Pancreas (tissue), 10 donors: Measurements from ENCODE around the gene CA9. TPM values are rescaled to one million over a fixed set of nuclear protein-coding genes. Genes with fewer than 3 reads are reported as not detected.
"Not testable (repeated sequence)": the region's sequence is repeated elsewhere in the genome, so short reads cannot be mapped to it uniquely, and the experiment has no call there.

ENCODE experiments used
- ATAC-seq, 4 donors: fragments of 200-7000 bp; cut with Tn5 transposase; one replicate each; pipeline versions ENCODE4 v1.8.0 to v1.9.1; 2020; ENCODE audit warnings: mild to moderate bottlenecking in 4 of 4, moderate library complexity in 4 of 4
- DNase-seq, 6 donors: peaks; one replicate each; pipeline ENCODE4 v3.0.0-alpha.2; 2020
- FAIRE-seq: peaks from 2 replicates; lab custom pipeline; 2012; peaks lifted over from hg19 to GRCh38; lab: Jason Lieb, UNC
- H3K27ac ChIP-seq, 4 donors: fragments of 200-600 bp; sonication (generic); 1 replicate in 3 of 4; 2 replicates in 1 of 4; pipeline versions ENCODE4 v1.5.0 to v1.8.0; 2020
- H3K27me3 ChIP-seq, 4 donors: fragments of 200-600 bp; one replicate each; pipeline ENCODE4 v1.8.0; 2021
- H3K36me3 ChIP-seq, 3 donors: fragments of 200-600 bp; sonication (generic) in 1 of 3; one replicate each; pipeline versions ENCODE4 v1.5.0 to v1.8.0; 2020 to 2021
- H3K4me1 ChIP-seq, 3 donors: fragments of 200-600 bp; one replicate each; pipeline ENCODE4 v1.8.0; 2021
- H3K4me3 ChIP-seq, 4 donors: fragments of 200-600 bp; sonication (generic) in 2 of 4; one replicate each; pipeline versions ENCODE4 v1.5.0 to v1.8.0; 2020 to 2021
- H3K9me3 ChIP-seq, 4 donors: fragments of 200-600 bp; one replicate each; pipeline ENCODE4 v1.8.0; 2021
- CTCF ChIP-seq, 4 donors: fragments of 200-600 bp; sonication (generic) in 3 of 4; IDR thresholded peaks; one replicate each; pipeline versions ENCODE4 v1.5.0 to v1.8.0; 2021; ENCODE audit warnings: antibody characterized with exemption in 4 of 4
- WGBS, 2 donors: extraction: QIAGEN DNeasy Blood & Tissue Kit; methylation state at CpG; one replicate each; pipeline ENCODE4 v1.1.7; 2013; 5-methylcytosine and 5-hydroxymethylcytosine counted together
- intact Hi-C, 3 donors: fragments of 100-400 bp; cut with DNase I; formaldehyde crosslinking; loops; one replicate each; pipeline versions ENCODE4 v1.11.1 to v1.14.2; 2022
- polyA plus RNA-seq, 2 donors: library from polyadenylated mRNA; stranded (reverse); fragments of 200-250 nt; gene quantifications; one replicate each; pipeline ENCODE4 v1.2.3, GENCODE V29; 2013
- total RNA-seq, 6 donors: library from RNA; stranded (reverse); fragmentation: NEBNext Ultra II Directional in 4 of 6; extraction: Animal tissue kit (Norgen Biotek cat#: 25700) in 4 of 6; gene quantifications; one replicate each; pipeline versions ENCODE4 v1.2.1 to v1.2.4, GENCODE V29; 2021 to 2023
- donor health status: healthy with polysubstance abuse.
- donor health status: DM: no; HTN: no; CAD: no; lungs with moderate emphysema.
- donor health status: DM: no; HTN: no; CAD: no.
- donor health status: control.
- donor health status: control.
- donor health status: Bipolar disorder and iron deficiency.
- donor health status: DM: yes; HTN: yes; CAD: no.
- donor health status: DM: no; HTN: no; CAD: no.
- donor health status: DM: no; HTN: no; CAD: no.
- donor health status: DM: yes; HTN: yes; CAD: no.

CA9 gene
- total and polyA plus RNA-seq, 8 donors = 1.2 to 75.6 (median 7.9) TPM

- no peaks in the 10 kb centered on the region for H3K27me3 ChIP-seq
- H3K4me1 ChIP-seq = peaks cover 0 to 6% (median 0%) of the 10 kb centered on the region in 3 donors
- DNase-seq (peak in 1 of 6 donors; percentile 16), FAIRE-seq (no peak), ATAC-seq (no peak)
- H3K4me3 ChIP-seq = no peak overlapping the region
- H3K9me3 ChIP-seq = no peaks in the 10 kb centered on the region
- H3K36me3 ChIP-seq = no peaks in the 10 kb centered on the region
- H3K27ac ChIP-seq = no peak overlapping the region
- no peak for TF ChIP-seq CTCF (IDR thresholded peaks at IDR 0.05)
- WGBS, 2 donors = 85 to 89% methylated on average over 12 of the region's 12 CpGs
- intact Hi-C loops = loop anchor here in 1 of 3 donors (10.0 kb wide), 1 partner anchor 62 kb away; no protein-coding TSS in a partner anchor
Measured at GRCh38 chr9:35643046-35643445, 30.7 kb upstream of the CA9 start.

GRCh38 chr9:35645736-35646135 is 28.0 kb upstream of the CA9 start:
- peak overlapping the region; percentile 30 to 67 (median 48) for H3K4me3 ChIP-seq
- DNase-seq = peak in 1 of 6 donors; percentile 40
- H3K27ac ChIP-seq = peak overlapping the region; percentile 72 to 94 (median 82)
- H3K9me3 ChIP-seq, H3K36me3 ChIP-seq, FAIRE-seq, ATAC-seq, H3K4me1 ChIP-seq, H3K27me3 ChIP-seq: not testable (repeated sequence)
- 25 to 33% methylated on average over 10 of the region's 10 CpGs for WGBS, 2 donors
- intact Hi-C loops = loop anchor here in 1 of 3 donors (10.0 kb wide), 1 partner anchor 59 kb away; no protein-coding TSS in a partner anchor

- FAIRE-seq (no peak), DNase-seq (peak in 5 of 6 donors; percentile 50 to 66 (median 60)), ATAC-seq (peak; percentile 57 to 73 (median 66))
- Histone ChIP-seq H3K4me3 (peak overlapping the region; percentile 30 to 67 (median 48)), H3K27me3 (no peaks in the 10 kb centered on the region), H3K27ac (peak overlapping the region; percentile 72 to 94 (median 82)), H3K36me3 (no peaks in the 10 kb centered on the region), H3K9me3 (no peaks in the 10 kb centered on the region), H3K4me1 (peaks cover 0 to 6% (median 0%) of the 10 kb centered on the region in 3 donors)
- TF ChIP-seq CTCF (IDR thresholded peaks at IDR 0.05) = no peak
- intact Hi-C loops = loop anchor here in 1 of 3 donors (10.0 kb wide), 1 partner anchor 59 kb away; no protein-coding TSS in a partner anchor
- WGBS, 2 donors = 0% methylated on average over 11 of the region's 11 CpGs
Measured at GRCh38 chr9:35646153-35646532, 27.6 kb upstream of the CA9 start.

- Histone ChIP-seq H3K27ac (peak overlapping the region; percentile 72 to 94 (median 82)), H3K36me3 (no peaks in the 10 kb centered on the region), H3K9me3 (no peaks in the 10 kb centered on the region), H3K4me1 (peaks cover 0 to 10% (median 0%) of the 10 kb centered on the region in 3 donors), H3K4me3 (peak overlapping the region; percentile 30 to 67 (median 48)), H3K27me3 (no peaks in the 10 kb centered on the region)
- peak; percentile 95 to 97 (median 96) for ATAC-seq
- intact Hi-C loops = loop anchor here in 1 of 3 donors (10.0 kb wide), 1 partner anchor 58 kb away; no protein-coding TSS in a partner anchor
- DNase-seq = peak; percentile 86 to 99 (median 94)
- WGBS, 2 donors = 1% methylated on average over 49 to 58 of the region's 58 CpGs
- no peak for FAIRE-seq
- peak; percentile 87 to 95 (median 90) for TF ChIP-seq CTCF (IDR thresholded peaks at IDR 0.05)
Measured at GRCh38 chr9:35646533-35647265, 27.0 kb upstream of the CA9 start.

- no peak for FAIRE-seq
- Histone ChIP-seq H3K27me3 (no peaks in the 10 kb centered on the region), H3K36me3 (no peaks in the 10 kb centered on the region), H3K4me3 (no peak overlapping the region), H3K9me3 (no peaks in the 10 kb centered on the region), H3K27ac (no peak overlapping the region), H3K4me1 (peaks cover 0 to 24% (median 0%) of the 10 kb centered on the region in 3 donors)
- intact Hi-C loops = loop anchor here in 1 of 3 donors (10.0 kb wide), 1 partner anchor 55 kb away; no protein-coding TSS in a partner anchor
- no peak for ATAC-seq
- peak in 1 of 6 donors; percentile 79 for DNase-seq
- TF ChIP-seq CTCF (IDR thresholded peaks at IDR 0.05) = no peak
- WGBS, 2 donors = 84 to 88% methylated on average over 26 of the region's 26 CpGs
Measured at GRCh38 chr9:35649431-35650340, 24.0 kb upstream of the CA9 start.
